DMS 273 treated with DMSO at 0.1 percent for 48 hours (cell line): ENCODE data around the gene MOGAT2.

Experiments
- DNase-seq: peaks from one replicate; lab custom pipeline; 2025; lab: John Stamatoyannopoulos, UW

Gene MOGAT2

GRCh38 chr11:75780888-75781287, 63.2 kb downstream of the MOGAT2 start:
- no peak for DNase-seq

DNA sequence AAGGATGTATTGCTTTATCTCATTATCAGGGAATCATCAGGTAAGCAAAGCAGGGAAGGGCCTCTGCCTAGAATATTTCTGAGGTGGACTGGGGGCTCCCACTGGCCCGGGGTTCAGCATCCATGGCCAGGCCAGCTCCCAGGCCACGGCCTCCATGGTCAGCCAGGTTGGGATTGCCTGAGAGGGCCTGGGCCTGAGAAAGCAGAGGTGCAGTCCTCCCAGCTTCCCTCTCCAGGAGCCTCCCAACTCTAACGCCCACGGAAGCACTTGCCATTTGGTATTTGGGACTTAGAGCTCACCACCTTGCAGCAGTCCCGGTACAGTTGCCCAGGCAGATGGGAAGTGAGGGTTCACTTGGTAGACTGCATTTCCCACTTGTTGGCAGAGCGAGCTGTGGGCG, 63.7 kb downstream of the MOGAT2 start:
- DNase-seq: no peak

- DNase-seq: no peak
These were observed 64.2 kb downstream of the MOGAT2 start for GRCh38 chr11:75781831-75782230.
